ENCODE data around the gene DDX24.

GRCh38 chr14:94051779-94052178 is 29.2 kb downstream of the DDX24 start:
- TF ChIP-seq CTCF (optimal IDR thresholded peaks at IDR 0.05 in 1 of 3, IDR thresholded peaks at IDR 0.05 in 1 of 3, conservative IDR thresholded peaks at IDR 0.05 in 1 of 3; ENCODE audit: extremely low read depth in 1 of 3, insufficient read depth in 2 of 3, low read length in 3 of 3): no peak
- TF ChIP-seq EZH2 (IDR thresholded peaks at IDR 0.05; ENCODE audit: low read length): no peak

All from keratinocyte (primary cell).